Mesenchymal stem cell (in vitro differentiated cells and primary cell): ENCODE results near the gene STK32B.
A peak's percentile ranks its signal among the peaks of the same experiment; 100 is the strongest.

ENCODE experiments used
- DNase-seq: peaks from one replicate; pipeline ENCODE4 v3.0.0-alpha.2; 2013
- H2AFZ ChIP-seq: one replicate; pipeline ENCODE4 v1.6.1; 2013; ENCODE audit warnings: low read depth, mild to moderate bottlenecking, control low read depth, inconsistent platforms, low read length, moderate library complexity
- H2AK5ac ChIP-seq: 2 replicates; pipeline ENCODE4 v1.6.1; 2013; ENCODE audit warnings: low read length, moderate library complexity, mild to moderate bottlenecking, inconsistent platforms; ENCODE audit not compliant: severe bottlenecking
- H2BK120ac ChIP-seq: one replicate; pipeline ENCODE4 v1.6.1; 2013; ENCODE audit warnings: low read depth, mild to moderate bottlenecking, inconsistent platforms, low read length, moderate library complexity
- H2BK12ac ChIP-seq, 2 experiments: one replicate each; pipeline ENCODE4 v1.6.1; 2013; ENCODE audit warnings: inconsistent platforms in 2 of 2, low read length in 2 of 2, mild to moderate bottlenecking in 2 of 2, moderate library complexity in 2 of 2, control low read depth in 1 of 2
- H2BK15ac ChIP-seq: one replicate; pipeline ENCODE4 v1.6.1; 2013; ENCODE audit warnings: mild to moderate bottlenecking, low read depth, inconsistent platforms; ENCODE audit not compliant: poor library complexity, severe bottlenecking
- H2BK5ac ChIP-seq: 2 replicates; pipeline ENCODE4 v1.6.1; 2013; ENCODE audit warnings: low read depth, mild to moderate bottlenecking, low read length, control low read depth, inconsistent platforms; ENCODE audit not compliant: poor library complexity, severe bottlenecking
- H3K14ac ChIP-seq, 2 experiments: one replicate each; pipeline ENCODE4 v1.6.1; 2013; ENCODE audit warnings: inconsistent platforms in 2 of 2, low read length in 2 of 2, control low read depth in 1 of 2, mild to moderate bottlenecking in 1 of 2, moderate library complexity in 1 of 2
- H3K18ac ChIP-seq, 2 experiments: one replicate each; pipeline ENCODE4 v1.6.1; 2013; ENCODE audit warnings: inconsistent platforms in 2 of 2, low read length in 2 of 2, control low read depth in 1 of 2, low read depth in 1 of 2, mild to moderate bottlenecking in 1 of 2
- H3K23ac ChIP-seq, 2 experiments: one replicate each; pipeline ENCODE4 v1.6.1; 2013; ENCODE audit warnings: inconsistent platforms in 2 of 2, low read length in 2 of 2, mild to moderate bottlenecking in 2 of 2, moderate library complexity in 2 of 2, control low read depth in 1 of 2
- H3K27ac ChIP-seq: 2 replicates; pipeline ENCODE4 v1.5.1; 2013; ENCODE audit warnings: mild to moderate bottlenecking, moderate library complexity, low read length, control low read depth, inconsistent platforms; ENCODE audit not compliant: poor library complexity, severe bottlenecking
- H3K27me3 ChIP-seq, 2 experiments: 2 replicates each; pipeline versions ENCODE4 v1.6.1 to v1.7.0; 2013; ENCODE audit warnings: low read length in 2 of 2, mild to moderate bottlenecking in 2 of 2, moderate library complexity in 2 of 2, control low read depth in 1 of 2, inconsistent platforms in 1 of 2; ENCODE audit not compliant: control insufficient read depth in 1 of 2, insufficient read depth in 1 of 2
- H3K36me3 ChIP-seq, 2 experiments: 2 replicates each; pipeline versions ENCODE4 v1.6.1 to v1.7.0; 2013; ENCODE audit warnings: low read length in 2 of 2, control low read depth in 1 of 2, inconsistent platforms in 1 of 2, low read depth in 1 of 2, mild to moderate bottlenecking in 1 of 2; ENCODE audit not compliant: insufficient read depth in 2 of 2, control insufficient read depth in 1 of 2
- H3K4ac ChIP-seq, 2 experiments: one replicate each; pipeline ENCODE4 v1.6.1; 2013; ENCODE audit warnings: inconsistent platforms in 2 of 2, low read length in 2 of 2, mild to moderate bottlenecking in 2 of 2, moderate library complexity in 2 of 2, control low read depth in 1 of 2, low read depth in 1 of 2
- H3K4me1 ChIP-seq: 2 replicates; pipeline ENCODE4 v1.6.1; 2013; ENCODE audit warnings: low read depth, low read length, control low read depth; ENCODE audit not compliant: control insufficient read depth, insufficient read depth
- H3K4me2 ChIP-seq: 2 replicates; pipeline ENCODE4 v1.6.1; 2013; ENCODE audit warnings: low read length, mild to moderate bottlenecking, inconsistent platforms; ENCODE audit not compliant: poor library complexity, severe bottlenecking
- H3K4me3 ChIP-seq, 2 experiments: 2 replicates each; pipeline versions ENCODE4 v1.5.1 to v1.7.0; 2013; ENCODE audit warnings: low read length in 2 of 2, mild to moderate bottlenecking in 2 of 2, control low read depth in 1 of 2, low read depth in 1 of 2; ENCODE audit not compliant: insufficient read depth in 1 of 2
- H3K79me1 ChIP-seq: replicated peaks from 2 replicates; pipeline ENCODE4 v1.6.1; 2013; ENCODE audit warnings: mild to moderate bottlenecking, control low read depth, low read length, inconsistent platforms; ENCODE audit not compliant: poor library complexity, severe bottlenecking
- H3K9ac ChIP-seq: 2 replicates; pipeline ENCODE4 v1.7.0; 2013; ENCODE audit warnings: mild to moderate bottlenecking, low read length, moderate library complexity
- H3K9me3 ChIP-seq: 2 replicates; pipeline ENCODE4 v1.7.0; 2013; ENCODE audit warnings: mild to moderate bottlenecking, low read length; ENCODE audit not compliant: control insufficient read depth
- H4K8ac ChIP-seq: one replicate; pipeline ENCODE4 v1.6.1; 2013; ENCODE audit warnings: inconsistent platforms, mild to moderate bottlenecking, low read length, moderate library complexity
- H4K91ac ChIP-seq: one replicate; pipeline ENCODE4 v1.6.1; 2013; ENCODE audit warnings: mild to moderate bottlenecking, low read length, inconsistent platforms
- WGBS: methylation state at CpG from one replicate; pipeline ENCODE4 v1.1.7; 2013; ENCODE audit warnings: mixed read lengths; 5-methylcytosine and 5-hydroxymethylcytosine counted together

STK32B gene

DNA sequence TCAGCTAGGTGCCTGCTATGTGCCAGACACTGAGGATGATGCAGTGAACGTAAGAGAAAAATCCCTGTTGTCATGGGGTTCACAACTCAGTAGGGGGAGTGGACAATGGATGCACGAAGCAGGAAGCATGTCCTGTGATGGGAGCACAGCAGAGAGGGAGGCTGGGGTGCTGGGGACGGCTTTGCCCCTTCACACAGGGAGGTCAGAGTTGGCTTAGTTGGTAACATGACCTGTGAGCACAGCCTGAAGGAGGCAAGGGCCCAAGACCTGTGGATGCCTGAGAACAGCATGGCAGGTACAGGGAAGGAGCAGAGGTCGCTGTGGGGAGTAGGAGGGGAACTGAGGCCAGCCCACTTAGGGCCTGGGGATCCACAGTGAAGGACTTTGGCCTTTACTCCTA is 109.4 kb downstream of the STK32B start:
- Histone ChIP-seq H3K27me3 (no peaks in the 10 kb centered on the region), H2AFZ (no peak overlapping the region), H3K4me3 (no peak overlapping the region), H3K4me2 (no peak overlapping the region), H3K14ac (no peak overlapping the region), H3K4ac (no peak overlapping the region), H3K79me1 (peaks cover 9% of the 10 kb centered on the region), H2BK12ac (no peak overlapping the region), H3K23ac (no peak overlapping the region), H3K36me3 (no peaks in the 10 kb centered on the region), H2BK120ac (no peak overlapping the region), H4K91ac (no peak overlapping the region), H3K4me1 (peaks cover 12% of the 10 kb centered on the region), H2AK5ac (no peak overlapping the region), H4K8ac (no peak overlapping the region), H3K9me3 (no peaks in the 10 kb centered on the region), H2BK15ac (no peak overlapping the region), H2BK5ac (no peak overlapping the region), H3K9ac (no peak overlapping the region), H3K27ac (no peak overlapping the region), H3K18ac (no peak overlapping the region)
- WGBS, result 83% methylated on average over 3 of the region's 4 CpGs
- no peak for DNase-seq

DNA sequence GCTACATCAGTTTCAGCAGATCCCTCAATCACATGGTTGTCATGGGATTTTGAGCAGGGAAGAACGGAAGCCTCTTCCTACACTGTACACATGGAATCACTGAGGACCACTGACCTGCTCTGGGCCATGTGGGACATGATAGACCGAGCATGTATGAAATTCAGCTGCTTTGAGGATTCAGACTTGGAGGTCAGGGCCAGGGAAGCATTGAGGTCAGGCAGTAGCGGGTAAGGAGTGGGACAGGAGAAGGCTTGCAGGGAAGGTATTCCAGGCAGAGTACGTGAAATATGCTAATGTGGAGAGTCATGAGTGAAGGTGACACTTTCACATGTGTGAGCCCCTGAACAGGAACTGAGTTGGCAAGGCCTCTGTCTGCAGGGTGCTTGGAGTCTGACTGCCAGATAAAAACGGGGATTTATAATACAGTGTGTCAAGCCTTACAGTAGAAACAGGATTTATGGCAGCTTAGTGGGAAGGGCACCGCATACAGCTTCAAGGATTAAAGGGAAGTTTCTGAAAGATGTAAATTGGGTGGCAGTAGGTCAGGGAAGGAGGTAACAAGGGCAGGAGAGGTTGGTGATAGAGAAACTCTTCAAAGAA is 111.7 kb downstream of the STK32B start:
- peaks cover 18% of the 10 kb centered on the region for H3K4me1 ChIP-seq
- DNase-seq, result no peak
- H2BK5ac ChIP-seq, result no peak overlapping the region
- no peak overlapping the region for H3K18ac ChIP-seq
- no peaks in the 10 kb centered on the region for H3K36me3 ChIP-seq
- peak overlapping the region; percentile 15 for H2AK5ac ChIP-seq
- no peak overlapping the region for H3K14ac ChIP-seq
- H3K27ac ChIP-seq, result no peak overlapping the region
- H3K4me3 ChIP-seq, result no peak overlapping the region
- 69% methylated on average over 6 of the region's 6 CpGs for WGBS
- no peak overlapping the region for H3K9ac ChIP-seq
- no peaks in the 10 kb centered on the region for H3K27me3 ChIP-seq
- no peaks in the 10 kb centered on the region for H3K9me3 ChIP-seq
- H3K4ac ChIP-seq, result no peak overlapping the region
- H3K23ac ChIP-seq, result no peak overlapping the region
- no peak overlapping the region for H2BK15ac ChIP-seq
- no peak overlapping the region for H2BK120ac ChIP-seq
- no peak overlapping the region for H4K91ac ChIP-seq
- H2BK12ac ChIP-seq, result no peak overlapping the region
- no peak overlapping the region for H3K4me2 ChIP-seq
- H4K8ac ChIP-seq, result no peak overlapping the region
- peaks cover 6% of the 10 kb centered on the region for H3K79me1 ChIP-seq
- H2AFZ ChIP-seq, result no peak overlapping the region

DNA sequence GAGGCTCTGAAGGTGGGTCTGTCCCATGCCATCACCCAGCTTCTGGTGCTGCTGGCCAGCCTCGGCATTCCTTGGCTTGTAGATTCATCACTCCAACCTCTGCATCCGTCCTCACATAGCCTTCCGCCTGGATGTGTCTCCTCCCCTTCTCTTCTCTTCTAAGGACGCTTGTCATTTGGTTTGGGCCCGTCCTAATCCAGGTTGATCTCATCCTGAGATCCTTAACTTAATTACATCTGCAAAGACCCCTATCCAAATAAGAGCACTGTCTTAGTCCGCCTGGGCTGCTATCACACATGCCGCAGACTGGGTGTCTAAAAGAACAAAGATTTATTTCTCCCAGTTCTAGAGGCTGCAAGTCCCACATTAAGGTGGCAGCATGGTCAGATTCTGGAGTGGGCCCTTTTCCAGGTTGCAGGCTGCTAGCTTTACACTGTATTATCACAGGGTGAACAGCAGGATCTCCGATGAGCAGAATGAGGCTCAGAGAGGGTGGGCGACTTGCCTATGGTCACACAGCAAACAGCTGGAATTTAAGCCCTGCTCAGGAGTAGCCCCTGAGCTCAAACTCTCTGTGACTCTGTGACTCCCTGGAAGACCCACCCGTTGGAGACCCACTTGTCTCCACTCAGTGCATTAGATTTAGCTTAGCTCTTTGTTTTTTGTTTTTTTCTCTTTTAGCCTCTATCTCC is 113.1 kb downstream of the STK32B start:
- H3K4me1 ChIP-seq, result peaks cover 16% of the 10 kb centered on the region
- no peak overlapping the region for H3K4me3 ChIP-seq
- H3K79me1 ChIP-seq, result peaks cover 8% of the 10 kb centered on the region
- H3K14ac ChIP-seq, result no peak overlapping the region
- no peak overlapping the region for H2BK15ac ChIP-seq
- no peak overlapping the region for H3K4me2 ChIP-seq
- H3K27ac ChIP-seq, result no peak overlapping the region
- H2BK12ac ChIP-seq, result no peak overlapping the region
- no peak overlapping the region for H2AFZ ChIP-seq
- WGBS, result 96% methylated on average over 10 of the region's 10 CpGs
- H3K23ac ChIP-seq, result no peak overlapping the region
- H4K8ac ChIP-seq, result no peak overlapping the region
- H2BK120ac ChIP-seq, result no peak overlapping the region
- no peak for DNase-seq
- no peak overlapping the region for H2AK5ac ChIP-seq
- no peak overlapping the region for H2BK5ac ChIP-seq
- H3K4ac ChIP-seq, result no peak overlapping the region
- H3K27me3 ChIP-seq, result no peaks in the 10 kb centered on the region
- peaks cover 0 to 7% of the 10 kb centered on the region in 2 experiments for H3K36me3 ChIP-seq
- no peak overlapping the region for H4K91ac ChIP-seq
- no peaks in the 10 kb centered on the region for H3K9me3 ChIP-seq
- H3K9ac ChIP-seq, result no peak overlapping the region
- H3K18ac ChIP-seq, result no peak overlapping the region

DNA sequence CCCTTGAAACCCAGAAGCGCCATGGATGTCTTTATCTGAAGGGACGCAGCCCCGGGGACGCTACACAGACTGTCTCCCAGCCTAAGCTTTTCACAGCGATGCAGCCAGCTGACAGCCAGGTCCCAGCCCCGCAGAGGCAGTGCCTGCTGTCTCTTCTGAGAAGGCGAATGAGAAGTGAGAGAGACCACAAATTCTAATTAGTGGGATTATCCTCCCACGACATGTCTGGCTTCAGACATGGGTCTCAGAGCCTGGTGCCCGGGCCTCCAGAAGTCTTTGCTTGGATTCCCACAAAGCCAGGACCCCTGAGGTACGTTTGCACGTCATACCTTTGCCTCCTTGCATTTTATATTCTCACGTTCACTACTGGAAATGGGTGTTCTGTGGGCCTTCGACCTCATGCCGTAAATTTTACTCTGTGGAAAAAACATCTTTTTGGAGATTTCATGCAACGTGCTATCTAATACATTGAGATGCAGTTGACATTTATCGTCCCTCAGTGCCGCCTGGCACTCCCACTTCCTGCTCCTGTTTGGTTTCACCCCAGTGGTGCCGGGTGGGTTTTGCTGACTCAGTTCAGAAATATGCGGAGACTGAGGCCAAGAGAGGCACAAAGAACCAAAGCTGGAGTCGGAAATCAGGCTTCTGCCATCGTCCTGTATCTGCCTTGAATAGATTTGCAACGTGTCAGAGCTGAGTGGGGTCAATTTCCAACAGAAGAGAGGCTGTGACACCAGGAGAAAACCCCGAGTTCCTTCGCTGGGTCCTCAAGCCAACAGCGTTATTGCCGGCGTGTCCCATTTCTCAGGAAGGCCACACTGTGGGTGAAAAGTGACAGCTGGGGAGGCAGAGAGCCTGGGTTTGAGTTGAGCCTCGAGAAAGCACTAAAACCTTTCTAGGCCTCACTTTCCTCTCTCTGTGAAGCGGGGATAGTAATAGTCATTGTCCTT is 114.4 kb downstream of the STK32B start:
- Histone ChIP-seq H3K4me1 (peaks cover 16% of the 10 kb centered on the region), H3K36me3 (peaks cover 0 to 7% of the 10 kb centered on the region in 2 experiments), H3K23ac (peak overlapping the region in 1 of 2 experiments; percentile 15), H3K9ac (no peak overlapping the region), H2BK15ac (peak overlapping the region; percentile 62), H2AFZ (no peak overlapping the region), H4K8ac (peak overlapping the region; percentile 86), H2BK5ac (peak overlapping the region; percentile 5), H2BK12ac (peak overlapping the region; percentile 49 to 72), H3K27me3 (no peaks in the 10 kb centered on the region), H3K4me3 (no peak overlapping the region), H2BK120ac (peak overlapping the region; percentile 51), H3K9me3 (no peaks in the 10 kb centered on the region), H3K18ac (peak overlapping the region; percentile 24 to 54), H3K14ac (no peak overlapping the region), H4K91ac (peak overlapping the region; percentile 25), H3K4me2 (peak overlapping the region; percentile 29), H3K4ac (no peak overlapping the region), H2AK5ac (peak overlapping the region; percentile 94), H3K27ac (peak overlapping the region; percentile 88), H3K79me1 (peaks cover 8% of the 10 kb centered on the region)
- 31% methylated on average over 25 of the region's 29 CpGs for WGBS
- peak; percentile 74 for DNase-seq
